WTC11 (cell line): ENCODE measurements around the gene PBOV1. TPM values are rescaled to one million over a fixed set of nuclear protein-coding genes. Genes with fewer than 3 reads are reported as not detected.
A peak's percentile ranks its signal among the peaks of the same experiment; 100 is the strongest.

Experiments
- ATAC-seq: fragments of 200-7000 bp; cut with Tn5 transposase; 2 replicates; pipeline ENCODE4 v1.10.0; 2021; ENCODE audit warnings: mild to moderate bottlenecking, moderate library complexity
- CTCF ChIA-PET: fragments of 300-600 bp; sonication (Branson Sonifier 250); formaldehyde crosslinking; loops from one replicate; lab custom pipeline; 2021; ENCODE audit warnings: antibody characterized with exemption; lab: Charles Lee
- POLR2A ChIA-PET: fragments of 350-600 bp; sonication (Branson Sonifier 250); formaldehyde crosslinking; loops from one replicate; lab custom pipeline; 2021; ENCODE audit warnings: antibody characterized with exemption; lab: Charles Lee
- DNase-seq: peaks from one replicate; pipeline ENCODE4 v3.0.0; 2021; ENCODE audit warnings: low spot score
- H3K27ac Mint-ChIP-seq: 2 replicates; pipeline ENCODE4 v1.8.0; 2021; ENCODE audit warnings: mixed read lengths
- H3K27me3 Mint-ChIP-seq: 2 replicates; pipeline ENCODE4 v1.8.0; 2021; ENCODE audit warnings: low read depth, mild to moderate bottlenecking, moderate library complexity, mixed read lengths
- H3K36me3 Mint-ChIP-seq: 2 replicates; pipeline ENCODE4 v1.8.0; 2021; ENCODE audit warnings: mixed read lengths
- H3K4me1 Mint-ChIP-seq: 2 replicates; pipeline ENCODE4 v1.8.0; 2022; ENCODE audit warnings: mixed read lengths
- H3K4me3 Mint-ChIP-seq: 2 replicates; pipeline ENCODE4 v1.8.0; 2021; ENCODE audit warnings: mild to moderate bottlenecking, moderate library complexity, mixed read lengths
- H3K9me3 Mint-ChIP-seq: 2 replicates; pipeline ENCODE4 v1.8.0; 2021; ENCODE audit warnings: mixed read lengths
- EMX1 ChIP-seq: fragments of 250-450 bp; sonication (Bioruptor Pico); IDR thresholded peaks from 2 replicates; pipeline ENCODE4 v1.8.0; 2021; ENCODE audit warnings: mild to moderate bottlenecking
- FOXK1 ChIP-seq: sonication (generic); formaldehyde crosslinking; IDR thresholded peaks from 2 replicates; pipeline ENCODE4 v1.8.0; 2022; ENCODE audit warnings: mild to moderate bottlenecking, moderate library complexity, missing genetic modification reagents
- GRHL2 ChIP-seq: fragments of 250-450 bp; sonication (Bioruptor Pico); IDR thresholded peaks from 2 replicates; pipeline ENCODE4 v1.8.0; 2022; ENCODE audit warnings: mild to moderate bottlenecking, moderate library complexity; ENCODE audit not compliant: insufficient replicate concordance, severe bottlenecking
- KAT7 ChIP-seq: sonication (generic); formaldehyde crosslinking; IDR thresholded peaks from 2 replicates; pipeline ENCODE4 v1.8.1; 2023; ENCODE audit warnings: missing genetic modification reagents, mild to moderate bottlenecking, borderline replicate concordance
- NFATC4 ChIP-seq: fragments of 250-450 bp; sonication (Bioruptor Pico); IDR thresholded peaks from 2 replicates; pipeline ENCODE4 v1.9.0; 2021; ENCODE audit warnings: mild to moderate bottlenecking
- NFE2L1 ChIP-seq: sonication (generic); formaldehyde crosslinking; IDR thresholded peaks from 2 replicates; pipeline ENCODE4 v1.8.1; 2023; ENCODE audit warnings: missing genetic modification reagents
- NR1H2 ChIP-seq: sonication (generic); formaldehyde crosslinking; IDR thresholded peaks from 2 replicates; pipeline ENCODE4 v1.9.0; 2021; ENCODE audit warnings: mild to moderate bottlenecking, moderate library complexity, missing genetic modification reagents
- OVOL2 ChIP-seq: fragments of 250-450 bp; sonication (Bioruptor Pico); IDR thresholded peaks from 2 replicates; pipeline ENCODE4 v1.9.0; 2021; ENCODE audit warnings: mild to moderate bottlenecking, borderline replicate concordance
- PRRX2 ChIP-seq: fragments of 250-450 bp; sonication (Bioruptor Pico); IDR thresholded peaks from 2 replicates; pipeline ENCODE4 v1.8.0; 2021; ENCODE audit warnings: mild to moderate bottlenecking
- SMAD3 ChIP-seq: sonication (generic); formaldehyde crosslinking; IDR thresholded peaks from 2 replicates; pipeline ENCODE4 v1.8.0; 2022; ENCODE audit warnings: missing genetic modification reagents, mild to moderate bottlenecking, borderline replicate concordance
- SP1 ChIP-seq: sonication (generic); formaldehyde crosslinking; conservative IDR thresholded peaks from 2 replicates; pipeline ENCODE4 v1.8.1; 2022; ENCODE audit warnings: missing genetic modification reagents
- TEAD4 ChIP-seq: sonication (generic); formaldehyde crosslinking; IDR thresholded peaks from 2 replicates; pipeline ENCODE4 v1.8.0; 2022; ENCODE audit warnings: mild to moderate bottlenecking, missing genetic modification reagents
- TP53 ChIP-seq: sonication (generic); formaldehyde crosslinking; IDR thresholded peaks from 2 replicates; pipeline ENCODE4 v1.8.1; 2023; ENCODE audit warnings: mild to moderate bottlenecking, missing genetic modification reagents
- ZNF671 ChIP-seq: fragments of 250-450 bp; sonication (Bioruptor Pico); IDR thresholded peaks from 2 replicates; pipeline ENCODE4 v1.8.0; 2021; ENCODE audit warnings: mild to moderate bottlenecking
- total RNA-seq: library from RNA; stranded (reverse); gene quantifications from 3 replicates; pipeline ENCODE4 v1.2.3, GENCODE V29; 2021
- TF ChIP-seq, protein P1 (sequence below): fragments of 250-450 bp; sonication (Bioruptor Pico); IDR thresholded peaks from 2 replicates; pipeline ENCODE4 v2.1.2; 2022; ENCODE audit warnings: mild to moderate bottlenecking, moderate library complexity
- TF ChIP-seq, protein P2 (sequence below): sonication (generic); formaldehyde crosslinking; IDR thresholded peaks from 2 replicates; pipeline ENCODE4 v1.8.1; 2023; ENCODE audit warnings: mild to moderate bottlenecking, missing genetic modification reagents
- TF ChIP-seq, protein P3 (sequence below): sonication (generic); formaldehyde crosslinking; IDR thresholded peaks from 2 replicates; pipeline ENCODE4 v1.8.0; 2022; ENCODE audit warnings: mild to moderate bottlenecking, missing genetic modification reagents
- TF ChIP-seq, protein P4 (sequence below): sonication (generic); formaldehyde crosslinking; IDR thresholded peaks from 2 replicates; pipeline ENCODE4 v1.8.1; 2022; ENCODE audit warnings: low read depth, mild to moderate bottlenecking, moderate library complexity, missing genetic modification reagents, borderline replicate concordance
- TF ChIP-seq, protein P5 (sequence below): sonication (generic); formaldehyde crosslinking; IDR thresholded peaks from 2 replicates; pipeline ENCODE4 v1.8.0; 2023; ENCODE audit warnings: missing genetic modification reagents
- TF ChIP-seq, protein P6 (sequence below): sonication (generic); formaldehyde crosslinking; IDR thresholded peaks from 2 replicates; pipeline ENCODE4 v1.8.1; 2023; ENCODE audit warnings: mild to moderate bottlenecking, missing genetic modification reagents, moderate library complexity
- TF ChIP-seq, protein P7 (sequence below): sonication (generic); formaldehyde crosslinking; IDR thresholded peaks from 2 replicates; pipeline ENCODE4 v1.8.0; 2022; ENCODE audit warnings: missing genetic modification reagents
- TF ChIP-seq, protein P8 (sequence below): fragments of 200-600 bp; IDR thresholded peaks from 2 replicates; pipeline ENCODE4 v1.8.0; 2022; ENCODE audit warnings: antibody characterized with exemption

The PBOV1 gene
- total RNA-seq, 1 experiment from 2014 or later: not detected

DNA sequence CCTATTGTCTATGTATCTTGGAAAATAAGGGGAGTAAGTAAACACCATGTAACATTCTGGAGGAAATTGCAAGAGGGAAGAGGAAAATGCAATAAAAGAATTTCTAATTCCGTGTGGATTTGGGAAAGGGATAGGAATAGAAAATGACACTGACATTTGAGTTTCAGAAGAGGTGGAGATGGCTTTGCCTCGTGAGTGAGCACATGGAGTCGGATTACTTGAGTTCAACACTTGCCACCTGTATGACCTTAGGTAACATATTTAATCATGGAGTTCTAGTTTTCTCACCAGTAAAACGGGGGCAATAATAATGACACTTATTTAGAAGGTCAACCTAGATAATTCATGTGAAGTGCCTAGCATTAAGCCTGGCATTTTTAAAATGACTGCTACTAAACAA, 10.8 kb upstream of the PBOV1 start (continued):
- TF ChIP-seq, protein P1, sequence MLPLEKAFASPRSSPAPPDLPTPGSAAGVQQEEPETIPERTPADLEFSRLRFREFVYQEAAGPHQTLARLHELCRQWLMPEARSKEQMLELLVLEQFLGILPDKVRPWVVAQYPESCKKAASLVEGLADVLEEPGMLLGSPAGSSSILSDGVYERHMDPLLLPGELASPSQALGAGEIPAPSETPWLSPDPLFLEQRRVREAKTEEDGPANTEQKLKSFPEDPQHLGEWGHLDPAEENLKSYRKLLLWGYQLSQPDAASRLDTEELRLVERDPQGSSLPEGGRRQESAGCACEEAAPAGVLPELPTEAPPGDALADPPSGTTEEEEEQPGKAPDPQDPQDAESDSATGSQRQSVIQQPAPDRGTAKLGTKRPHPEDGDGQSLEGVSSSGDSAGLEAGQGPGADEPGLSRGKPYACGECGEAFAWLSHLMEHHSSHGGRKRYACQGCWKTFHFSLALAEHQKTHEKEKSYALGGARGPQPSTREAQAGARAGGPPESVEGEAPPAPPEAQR: no peak
- no peak for TF ChIP-seq PRRX2
- no peak for TF ChIP-seq TP53
- TF ChIP-seq, protein P2, sequence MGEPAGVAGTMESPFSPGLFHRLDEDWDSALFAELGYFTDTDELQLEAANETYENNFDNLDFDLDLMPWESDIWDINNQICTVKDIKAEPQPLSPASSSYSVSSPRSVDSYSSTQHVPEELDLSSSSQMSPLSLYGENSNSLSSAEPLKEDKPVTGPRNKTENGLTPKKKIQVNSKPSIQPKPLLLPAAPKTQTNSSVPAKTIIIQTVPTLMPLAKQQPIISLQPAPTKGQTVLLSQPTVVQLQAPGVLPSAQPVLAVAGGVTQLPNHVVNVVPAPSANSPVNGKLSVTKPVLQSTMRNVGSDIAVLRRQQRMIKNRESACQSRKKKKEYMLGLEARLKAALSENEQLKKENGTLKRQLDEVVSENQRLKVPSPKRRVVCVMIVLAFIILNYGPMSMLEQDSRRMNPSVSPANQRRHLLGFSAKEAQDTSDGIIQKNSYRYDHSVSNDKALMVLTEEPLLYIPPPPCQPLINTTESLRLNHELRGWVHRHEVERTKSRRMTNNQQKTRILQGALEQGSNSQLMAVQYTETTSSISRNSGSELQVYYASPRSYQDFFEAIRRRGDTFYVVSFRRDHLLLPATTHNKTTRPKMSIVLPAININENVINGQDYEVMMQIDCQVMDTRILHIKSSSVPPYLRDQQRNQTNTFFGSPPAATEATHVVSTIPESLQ (CRISPR knock-in tag): no peak
- TF ChIP-seq, protein P3, sequence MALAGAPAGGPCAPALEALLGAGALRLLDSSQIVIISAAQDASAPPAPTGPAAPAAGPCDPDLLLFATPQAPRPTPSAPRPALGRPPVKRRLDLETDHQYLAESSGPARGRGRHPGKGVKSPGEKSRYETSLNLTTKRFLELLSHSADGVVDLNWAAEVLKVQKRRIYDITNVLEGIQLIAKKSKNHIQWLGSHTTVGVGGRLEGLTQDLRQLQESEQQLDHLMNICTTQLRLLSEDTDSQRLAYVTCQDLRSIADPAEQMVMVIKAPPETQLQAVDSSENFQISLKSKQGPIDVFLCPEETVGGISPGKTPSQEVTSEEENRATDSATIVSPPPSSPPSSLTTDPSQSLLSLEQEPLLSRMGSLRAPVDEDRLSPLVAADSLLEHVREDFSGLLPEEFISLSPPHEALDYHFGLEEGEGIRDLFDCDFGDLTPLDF (CRISPR knock-in tag): no peak
- TF ChIP-seq GRHL2: no peak
- TF ChIP-seq SP1: no peak
- TF ChIP-seq, protein P4, sequence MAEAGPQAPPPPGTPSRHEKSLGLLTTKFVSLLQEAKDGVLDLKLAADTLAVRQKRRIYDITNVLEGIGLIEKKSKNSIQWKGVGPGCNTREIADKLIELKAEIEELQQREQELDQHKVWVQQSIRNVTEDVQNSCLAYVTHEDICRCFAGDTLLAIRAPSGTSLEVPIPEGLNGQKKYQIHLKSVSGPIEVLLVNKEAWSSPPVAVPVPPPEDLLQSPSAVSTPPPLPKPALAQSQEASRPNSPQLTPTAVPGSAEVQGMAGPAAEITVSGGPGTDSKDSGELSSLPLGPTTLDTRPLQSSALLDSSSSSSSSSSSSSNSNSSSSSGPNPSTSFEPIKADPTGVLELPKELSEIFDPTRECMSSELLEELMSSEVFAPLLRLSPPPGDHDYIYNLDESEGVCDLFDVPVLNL (CRISPR knock-in tag): no peak
- no peak for TF ChIP-seq OVOL2 (CRISPR knock-in tag)
- TF ChIP-seq, all 79 proteins: peak for 0

DNA sequence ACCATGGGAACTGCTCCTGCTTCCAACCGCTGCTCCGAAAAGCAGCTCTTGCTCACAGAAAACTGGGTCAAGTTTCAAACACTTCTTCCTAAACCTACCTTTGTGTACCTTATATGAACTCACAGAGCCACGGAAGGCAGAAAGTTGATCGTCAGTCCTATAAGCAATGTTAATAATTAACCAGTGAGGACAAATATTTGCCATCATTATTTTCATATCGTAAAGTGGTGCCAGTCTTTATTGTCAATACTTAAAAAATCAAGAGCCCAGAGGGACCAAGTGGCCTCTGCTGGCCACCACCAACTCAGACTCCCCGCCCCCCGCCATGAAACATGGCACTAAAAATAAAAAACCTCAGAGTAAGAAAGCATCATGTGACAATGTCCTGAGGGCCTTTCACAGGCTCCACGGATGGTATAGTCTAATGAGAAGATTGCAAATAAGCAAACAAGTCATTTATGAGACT, 9.1 kb upstream of the PBOV1 start:
- no peaks in the 10 kb centered on the region for H3K9me3 Mint-ChIP-seq
- no peak for ATAC-seq
- DNase-seq: no peak
- peaks cover 42% of the 10 kb centered on the region for H3K4me1 Mint-ChIP-seq
- CTCF ChIA-PET: interaction anchor here (1.3 to 1.5 kb wide), 2 partner anchors 16 to 111 kb away, joined by 3 read pairs; no protein-coding TSS in a partner anchor
- no peaks in the 10 kb centered on the region for H3K27me3 Mint-ChIP-seq
- POLR2A ChIA-PET: interaction anchor here (0.7 kb wide), 2 partner anchors 54 to 1506 kb away, joined by 3 to 4 read pairs; no protein-coding TSS in a partner anchor
- no peak overlapping the region for H3K4me3 Mint-ChIP-seq
- H3K27ac Mint-ChIP-seq: peak overlapping the region; percentile 6; the same call in 1 of the 2 replicates
- H3K36me3 Mint-ChIP-seq: no peaks in the 10 kb centered on the region
- TF ChIP-seq TEAD4: no peak
- TF ChIP-seq, protein P2 (CRISPR knock-in tag): no peak
- TF ChIP-seq FOXK1 (CRISPR knock-in tag): no peak
- no peak for TF ChIP-seq NR1H2 (CRISPR knock-in tag)
- TF ChIP-seq EMX1: no peak
- no peak for TF ChIP-seq NFATC4 (CRISPR knock-in tag)
- no peak for TF ChIP-seq ZNF671 (CRISPR knock-in tag)
- TF ChIP-seq, protein P5, sequence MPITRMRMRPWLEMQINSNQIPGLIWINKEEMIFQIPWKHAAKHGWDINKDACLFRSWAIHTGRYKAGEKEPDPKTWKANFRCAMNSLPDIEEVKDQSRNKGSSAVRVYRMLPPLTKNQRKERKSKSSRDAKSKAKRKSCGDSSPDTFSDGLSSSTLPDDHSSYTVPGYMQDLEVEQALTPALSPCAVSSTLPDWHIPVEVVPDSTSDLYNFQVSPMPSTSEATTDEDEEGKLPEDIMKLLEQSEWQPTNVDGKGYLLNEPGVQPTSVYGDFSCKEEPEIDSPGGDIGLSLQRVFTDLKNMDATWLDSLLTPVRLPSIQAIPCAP (CRISPR knock-in tag): no peak
- no peak for TF ChIP-seq KAT7
- TF ChIP-seq, protein P6, sequence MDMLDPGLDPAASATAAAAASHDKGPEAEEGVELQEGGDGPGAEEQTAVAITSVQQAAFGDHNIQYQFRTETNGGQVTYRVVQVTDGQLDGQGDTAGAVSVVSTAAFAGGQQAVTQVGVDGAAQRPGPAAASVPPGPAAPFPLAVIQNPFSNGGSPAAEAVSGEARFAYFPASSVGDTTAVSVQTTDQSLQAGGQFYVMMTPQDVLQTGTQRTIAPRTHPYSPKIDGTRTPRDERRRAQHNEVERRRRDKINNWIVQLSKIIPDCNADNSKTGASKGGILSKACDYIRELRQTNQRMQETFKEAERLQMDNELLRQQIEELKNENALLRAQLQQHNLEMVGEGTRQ (CRISPR knock-in tag): no peak
- TF ChIP-seq GRHL2: no peak
- TF ChIP-seq, protein P7, sequence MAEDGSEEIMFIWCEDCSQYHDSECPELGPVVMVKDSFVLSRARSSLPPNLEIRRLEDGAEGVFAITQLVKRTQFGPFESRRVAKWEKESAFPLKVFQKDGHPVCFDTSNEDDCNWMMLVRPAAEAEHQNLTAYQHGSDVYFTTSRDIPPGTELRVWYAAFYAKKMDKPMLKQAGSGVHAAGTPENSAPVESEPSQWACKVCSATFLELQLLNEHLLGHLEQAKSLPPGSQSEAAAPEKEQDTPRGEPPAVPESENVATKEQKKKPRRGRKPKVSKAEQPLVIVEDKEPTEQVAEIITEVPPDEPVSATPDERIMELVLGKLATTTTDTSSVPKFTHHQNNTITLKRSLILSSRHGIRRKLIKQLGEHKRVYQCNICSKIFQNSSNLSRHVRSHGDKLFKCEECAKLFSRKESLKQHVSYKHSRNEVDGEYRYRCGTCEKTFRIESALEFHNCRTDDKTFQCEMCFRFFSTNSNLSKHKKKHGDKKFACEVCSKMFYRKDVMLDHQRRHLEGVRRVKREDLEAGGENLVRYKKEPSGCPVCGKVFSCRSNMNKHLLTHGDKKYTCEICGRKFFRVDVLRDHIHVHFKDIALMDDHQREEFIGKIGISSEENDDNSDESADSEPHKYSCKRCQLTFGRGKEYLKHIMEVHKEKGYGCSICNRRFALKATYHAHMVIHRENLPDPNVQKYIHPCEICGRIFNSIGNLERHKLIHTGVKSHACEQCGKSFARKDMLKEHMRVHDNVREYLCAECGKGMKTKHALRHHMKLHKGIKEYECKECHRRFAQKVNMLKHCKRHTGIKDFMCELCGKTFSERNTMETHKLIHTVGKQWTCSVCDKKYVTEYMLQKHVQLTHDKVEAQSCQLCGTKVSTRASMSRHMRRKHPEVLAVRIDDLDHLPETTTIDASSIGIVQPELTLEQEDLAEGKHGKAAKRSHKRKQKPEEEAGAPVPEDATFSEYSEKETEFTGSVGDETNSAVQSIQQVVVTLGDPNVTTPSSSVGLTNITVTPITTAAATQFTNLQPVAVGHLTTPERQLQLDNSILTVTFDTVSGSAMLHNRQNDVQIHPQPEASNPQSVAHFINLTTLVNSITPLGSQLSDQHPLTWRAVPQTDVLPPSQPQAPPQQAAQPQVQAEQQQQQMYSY (CRISPR knock-in tag): no peak
- TF ChIP-seq NFE2L1 (CRISPR knock-in tag): no peak
- no peak for TF ChIP-seq SMAD3
- TF ChIP-seq, protein P8, sequence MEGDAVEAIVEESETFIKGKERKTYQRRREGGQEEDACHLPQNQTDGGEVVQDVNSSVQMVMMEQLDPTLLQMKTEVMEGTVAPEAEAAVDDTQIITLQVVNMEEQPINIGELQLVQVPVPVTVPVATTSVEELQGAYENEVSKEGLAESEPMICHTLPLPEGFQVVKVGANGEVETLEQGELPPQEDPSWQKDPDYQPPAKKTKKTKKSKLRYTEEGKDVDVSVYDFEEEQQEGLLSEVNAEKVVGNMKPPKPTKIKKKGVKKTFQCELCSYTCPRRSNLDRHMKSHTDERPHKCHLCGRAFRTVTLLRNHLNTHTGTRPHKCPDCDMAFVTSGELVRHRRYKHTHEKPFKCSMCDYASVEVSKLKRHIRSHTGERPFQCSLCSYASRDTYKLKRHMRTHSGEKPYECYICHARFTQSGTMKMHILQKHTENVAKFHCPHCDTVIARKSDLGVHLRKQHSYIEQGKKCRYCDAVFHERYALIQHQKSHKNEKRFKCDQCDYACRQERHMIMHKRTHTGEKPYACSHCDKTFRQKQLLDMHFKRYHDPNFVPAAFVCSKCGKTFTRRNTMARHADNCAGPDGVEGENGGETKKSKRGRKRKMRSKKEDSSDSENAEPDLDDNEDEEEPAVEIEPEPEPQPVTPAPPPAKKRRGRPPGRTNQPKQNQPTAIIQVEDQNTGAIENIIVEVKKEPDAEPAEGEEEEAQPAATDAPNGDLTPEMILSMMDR: no peak
